ENCODE data around the gene PUS3. TPM values are rescaled to one million over a fixed set of nuclear protein-coding genes. Genes with fewer than 3 reads are reported as not detected.

Gene PUS3
- total and polyA plus RNA-seq, 9 donors: 9.6 to 12.7 (median 11.0) TPM

GRCh38 chr11:125931116-125931515 lies 28.1 kb upstream of the PUS3 start:
- no peaks in the 10 kb centered on the region for H3K27me3 ChIP-seq (ENCODE audit: control insufficient read depth, insufficient read depth, low read length)
- no peak overlapping the region for H3K27ac ChIP-seq (ENCODE audit: low read length)
- H3K36me3 ChIP-seq (ENCODE audit: control insufficient read depth, insufficient read depth, low read length): no peaks in the 10 kb centered on the region
- no peak for DNase-seq
- no peak overlapping the region for H3K4me3 ChIP-seq (ENCODE audit: low read length)
- 60% methylated on average over 2 of the region's 3 CpGs for WGBS (ENCODE audit: insufficient coverage)
- peaks cover 2% of the 10 kb centered on the region for H3K9me3 ChIP-seq (replicated peaks; ENCODE audit: control insufficient read depth, low read depth, low read length)
- H3K4me1 ChIP-seq (ENCODE audit: control insufficient read depth, insufficient read depth, low read length): peaks cover 15% of the 10 kb centered on the region

GRCh38 chr11:125930076-125930450 lies 27.1 kb upstream of the PUS3 start:
- DNase-seq: no peak
- Histone ChIP-seq H3K36me3 (ENCODE audit: control insufficient read depth, insufficient read depth, low read length) (no peaks in the 10 kb centered on the region), H3K4me3 (ENCODE audit: low read length) (no peak overlapping the region), H3K9me3 (replicated peaks; ENCODE audit: control insufficient read depth, low read depth, low read length) (peaks cover 2% of the 10 kb centered on the region), H3K27me3 (ENCODE audit: control insufficient read depth, insufficient read depth, low read length) (no peaks in the 10 kb centered on the region), H3K4me1 (ENCODE audit: control insufficient read depth, insufficient read depth, low read length) (peaks cover 6% of the 10 kb centered on the region), H3K27ac (ENCODE audit: low read length) (no peak overlapping the region)
- 93% methylated on average over 5 of the region's 11 CpGs for WGBS (ENCODE audit: insufficient coverage)

GRCh38 chr11:125929445-125930075 lies 26.6 kb upstream of the PUS3 start:
- H3K4me3 ChIP-seq (ENCODE audit: low read length): no peak overlapping the region
- no peak overlapping the region for H3K27ac ChIP-seq (ENCODE audit: low read length)
- DNase-seq: no peak
- H3K36me3 ChIP-seq (ENCODE audit: control insufficient read depth, insufficient read depth, low read length): no peaks in the 10 kb centered on the region
- 72% methylated on average over 8 of the region's 9 CpGs for WGBS (ENCODE audit: insufficient coverage)
- H3K4me1 ChIP-seq (ENCODE audit: control insufficient read depth, insufficient read depth, low read length): peaks cover 6% of the 10 kb centered on the region
- H3K9me3 ChIP-seq (replicated peaks; ENCODE audit: control insufficient read depth, low read depth, low read length): peaks cover under 1% of the 10 kb centered on the region
- H3K27me3 ChIP-seq (ENCODE audit: control insufficient read depth, insufficient read depth, low read length): no peaks in the 10 kb centered on the region

- Histone ChIP-seq H3K9me3 (replicated peaks; ENCODE audit: control insufficient read depth, low read depth, low read length) (no peaks in the 10 kb centered on the region), H3K4me1 (ENCODE audit: control insufficient read depth, insufficient read depth, low read length) (peaks cover 2% of the 10 kb centered on the region), H3K27ac (ENCODE audit: low read length) (no peak overlapping the region), H3K27me3 (ENCODE audit: control insufficient read depth, insufficient read depth, low read length) (no peaks in the 10 kb centered on the region), H3K36me3 (ENCODE audit: control insufficient read depth, insufficient read depth, low read length) (no peaks in the 10 kb centered on the region), H3K4me3 (ENCODE audit: low read length) (no peak overlapping the region)
- no peak for DNase-seq
- WGBS (ENCODE audit: insufficient coverage): 93% methylated on average over 9 of the region's 12 CpGs
Measured at GRCh38 chr11:125926682-125927081, 23.7 kb upstream of the PUS3 start.

- no peak for DNase-seq
- Histone ChIP-seq H3K27me3 (ENCODE audit: control insufficient read depth, insufficient read depth, low read length) (no peaks in the 10 kb centered on the region), H3K4me1 (ENCODE audit: control insufficient read depth, insufficient read depth, low read length) (no peaks in the 10 kb centered on the region), H3K36me3 (ENCODE audit: control insufficient read depth, insufficient read depth, low read length) (no peaks in the 10 kb centered on the region), H3K27ac (ENCODE audit: low read length) (no peak overlapping the region), H3K4me3 (ENCODE audit: low read length) (no peak overlapping the region), H3K9me3 (replicated peaks; ENCODE audit: control insufficient read depth, low read depth, low read length) (no peaks in the 10 kb centered on the region)
- WGBS (ENCODE audit: insufficient coverage): 95% methylated on average over 2 of the region's 3 CpGs
Measured at GRCh38 chr11:125925804-125926203, 22.8 kb upstream of the PUS3 start.

- Histone ChIP-seq H3K36me3 (ENCODE audit: control insufficient read depth, insufficient read depth, low read length) (no peaks in the 10 kb centered on the region), H3K4me3 (ENCODE audit: low read length) (no peak overlapping the region), H3K27me3 (ENCODE audit: control insufficient read depth, insufficient read depth, low read length) (no peaks in the 10 kb centered on the region), H3K4me1 (ENCODE audit: control insufficient read depth, insufficient read depth, low read length) (no peaks in the 10 kb centered on the region), H3K27ac (ENCODE audit: low read length) (no peak overlapping the region), H3K9me3 (replicated peaks; ENCODE audit: control insufficient read depth, low read depth, low read length) (no peaks in the 10 kb centered on the region)
- 68% methylated on average over 4 of the region's 6 CpGs for WGBS (ENCODE audit: insufficient coverage)
- DNase-seq: no peak
Measured at GRCh38 chr11:125925247-125925740, 22.3 kb upstream of the PUS3 start.

- DNase-seq: no peak
- H3K4me1 ChIP-seq (ENCODE audit: control insufficient read depth, insufficient read depth, low read length): no peaks in the 10 kb centered on the region
- no peak overlapping the region for H3K27ac ChIP-seq (ENCODE audit: low read length)
- 91% methylated on average over 7 of the region's 9 CpGs for WGBS (ENCODE audit: insufficient coverage)
- H3K36me3 ChIP-seq (ENCODE audit: control insufficient read depth, insufficient read depth, low read length): no peaks in the 10 kb centered on the region
- H3K9me3 ChIP-seq (replicated peaks; ENCODE audit: control insufficient read depth, low read depth, low read length): no peaks in the 10 kb centered on the region
- no peak overlapping the region for H3K4me3 ChIP-seq (ENCODE audit: low read length)
- H3K27me3 ChIP-seq (ENCODE audit: control insufficient read depth, insufficient read depth, low read length): no peaks in the 10 kb centered on the region
Measured at GRCh38 chr11:125924384-125925007, 21.5 kb upstream of the PUS3 start.

GRCh38 chr11:125923633-125924032 lies 20.6 kb upstream of the PUS3 start:
- Histone ChIP-seq H3K4me3 (ENCODE audit: low read length) (no peak overlapping the region), H3K4me1 (ENCODE audit: control insufficient read depth, insufficient read depth, low read length) (no peaks in the 10 kb centered on the region), H3K27me3 (ENCODE audit: control insufficient read depth, insufficient read depth, low read length) (no peaks in the 10 kb centered on the region), H3K36me3 (ENCODE audit: control insufficient read depth, insufficient read depth, low read length) (no peaks in the 10 kb centered on the region), H3K27ac (ENCODE audit: low read length) (no peak overlapping the region), H3K9me3 (replicated peaks; ENCODE audit: control insufficient read depth, low read depth, low read length) (no peaks in the 10 kb centered on the region)
- 81% methylated on average over 7 of the region's 8 CpGs for WGBS (ENCODE audit: insufficient coverage)
- DNase-seq: no peak

- no peaks in the 10 kb centered on the region for H3K9me3 ChIP-seq (replicated peaks; ENCODE audit: control insufficient read depth, low read depth, low read length)
- H3K4me3 ChIP-seq (ENCODE audit: low read length): no peak overlapping the region
- WGBS (ENCODE audit: insufficient coverage): 0% methylated on average over 4 of the region's 8 CpGs
- DNase-seq: peak; percentile 89
- H3K4me1 ChIP-seq (ENCODE audit: control insufficient read depth, insufficient read depth, low read length): no peaks in the 10 kb centered on the region
- H3K36me3 ChIP-seq (ENCODE audit: control insufficient read depth, insufficient read depth, low read length): no peaks in the 10 kb centered on the region
- no peak overlapping the region for H3K27ac ChIP-seq (ENCODE audit: low read length)
- peaks cover 3% of the 10 kb centered on the region for H3K27me3 ChIP-seq (ENCODE audit: control insufficient read depth, insufficient read depth, low read length)
Measured at GRCh38 chr11:125923012-125923579, 20.1 kb upstream of the PUS3 start.

- DNase-seq: no peak
- H3K27me3 ChIP-seq (ENCODE audit: control insufficient read depth, insufficient read depth, low read length): peaks cover 3% of the 10 kb centered on the region
- no peak overlapping the region for H3K4me3 ChIP-seq (ENCODE audit: low read length)
- 100% methylated on average over 1 of the region's 3 CpGs for WGBS (ENCODE audit: insufficient coverage)
- no peaks in the 10 kb centered on the region for H3K9me3 ChIP-seq (replicated peaks; ENCODE audit: control insufficient read depth, low read depth, low read length)
- no peaks in the 10 kb centered on the region for H3K4me1 ChIP-seq (ENCODE audit: control insufficient read depth, insufficient read depth, low read length)
- no peaks in the 10 kb centered on the region for H3K36me3 ChIP-seq (ENCODE audit: control insufficient read depth, insufficient read depth, low read length)
- no peak overlapping the region for H3K27ac ChIP-seq (ENCODE audit: low read length)
Measured at GRCh38 chr11:125922156-125922555, 19.1 kb upstream of the PUS3 start.

Measured in muscle of leg (tissue), 11 donors.